Measurements from ENCODE around the gene DYNLRB1.

- TF ChIP-seq CTCF (IDR thresholded peaks at IDR 0.05) (no peak), POLR2A (IDR thresholded peaks at IDR 0.05) (no peak), EP300 (IDR thresholded peaks at IDR 0.05) (no peak), POLR2AphosphoS5 (IDR thresholded peaks at IDR 0.05) (no peak)
Measured at GRCh38 chr20:34524426-34524825, 8.2 kb downstream of the DYNLRB1 start.
